ENCODE data around the gene MCF2L2. TPM values are rescaled to one million over a fixed set of nuclear protein-coding genes. Genes with fewer than 3 reads are reported as not detected.

MCF2L2 gene
- total RNA-seq, 1 donor from 2014 or later: 0.20 TPM

DNA sequence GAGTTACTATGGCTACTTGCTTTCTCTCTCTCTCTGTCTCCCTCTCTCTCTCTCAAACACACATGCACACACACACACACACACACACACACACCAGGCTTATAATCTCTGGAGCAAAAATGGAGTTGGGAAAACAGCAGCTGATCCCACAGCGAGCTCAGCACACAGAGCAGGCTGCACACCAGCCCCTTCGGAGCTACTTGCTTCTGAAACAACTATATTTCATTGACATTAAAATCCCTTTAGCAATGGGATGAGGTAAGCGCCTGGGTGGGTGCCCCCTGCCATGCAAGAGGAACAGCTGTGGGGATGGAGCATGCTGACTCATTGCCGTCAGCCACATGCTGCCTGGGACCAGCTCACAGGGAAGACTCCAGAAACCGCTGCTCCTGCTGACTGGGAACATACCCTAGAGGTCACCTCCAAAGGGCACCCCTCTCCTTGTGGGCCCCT, 129.7 kb downstream of the MCF2L2 start:
- DNase-seq (ENCODE audit: low read depth in 2 of 2): peak in 1 of 2 donors; percentile 85

DNA sequence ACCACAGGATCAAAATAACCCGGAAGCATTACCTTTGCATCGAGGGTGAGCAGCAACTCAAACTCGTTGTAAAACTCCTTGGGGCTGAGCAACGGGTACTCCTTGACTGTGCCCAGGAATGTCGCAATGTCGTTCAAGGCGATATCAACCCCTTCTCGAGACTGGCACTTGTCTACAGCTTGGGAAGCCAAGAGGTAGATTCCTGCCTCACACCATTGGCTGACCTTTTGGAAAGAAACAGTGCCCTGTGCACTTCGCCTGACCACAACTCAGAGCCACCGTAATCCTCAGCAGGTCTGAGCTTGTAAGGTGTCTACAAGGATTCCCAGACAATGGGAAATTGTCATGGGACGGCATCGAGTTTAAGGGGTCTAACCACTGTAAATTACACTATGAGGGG, 131.5 kb downstream of the MCF2L2 start:
- DNase-seq (ENCODE audit: low read depth in 2 of 2): no peak

DNA sequence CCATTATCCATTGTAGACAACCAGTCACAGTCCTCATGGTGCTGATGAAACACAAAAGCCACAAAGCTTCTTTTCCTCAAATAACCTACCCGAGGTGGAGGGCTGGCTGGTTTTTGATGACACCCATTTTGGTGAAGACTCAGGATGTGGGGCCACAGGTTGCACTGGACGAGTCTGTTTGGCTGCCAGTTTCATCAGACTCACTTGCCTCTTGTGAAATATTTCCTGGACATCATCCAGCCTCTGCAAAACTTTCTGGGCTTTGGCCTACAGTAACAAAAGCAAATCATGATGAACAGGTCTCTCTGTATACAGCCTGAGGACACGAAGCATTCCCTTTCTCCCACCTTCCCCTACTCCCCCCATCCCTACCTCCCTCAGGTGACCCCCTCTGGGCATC, 133.2 kb downstream of the MCF2L2 start:
- DNase-seq (ENCODE audit: low read depth in 2 of 2): peak; percentile 55 to 95

DNA sequence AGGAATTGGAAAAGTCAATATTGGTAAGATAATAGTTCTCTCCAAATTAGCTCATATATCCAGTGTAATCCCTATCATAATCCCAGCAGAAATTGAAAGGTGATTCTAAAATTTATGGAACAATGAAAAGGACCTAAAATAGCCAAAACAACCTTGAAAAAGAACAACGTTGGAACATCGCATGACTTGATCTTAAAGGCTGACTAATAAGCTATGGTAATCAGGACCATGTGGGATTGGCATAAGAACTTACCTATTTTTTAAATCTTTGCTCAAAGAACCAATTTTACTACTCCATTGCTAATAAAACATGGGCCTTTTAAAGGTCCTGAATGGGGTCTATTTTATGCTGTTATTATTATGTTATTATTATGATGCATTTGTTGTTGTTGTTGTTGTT, 134.5 kb downstream of the MCF2L2 start:
- no peak for DNase-seq (ENCODE audit: low read depth in 2 of 2)

DNA sequence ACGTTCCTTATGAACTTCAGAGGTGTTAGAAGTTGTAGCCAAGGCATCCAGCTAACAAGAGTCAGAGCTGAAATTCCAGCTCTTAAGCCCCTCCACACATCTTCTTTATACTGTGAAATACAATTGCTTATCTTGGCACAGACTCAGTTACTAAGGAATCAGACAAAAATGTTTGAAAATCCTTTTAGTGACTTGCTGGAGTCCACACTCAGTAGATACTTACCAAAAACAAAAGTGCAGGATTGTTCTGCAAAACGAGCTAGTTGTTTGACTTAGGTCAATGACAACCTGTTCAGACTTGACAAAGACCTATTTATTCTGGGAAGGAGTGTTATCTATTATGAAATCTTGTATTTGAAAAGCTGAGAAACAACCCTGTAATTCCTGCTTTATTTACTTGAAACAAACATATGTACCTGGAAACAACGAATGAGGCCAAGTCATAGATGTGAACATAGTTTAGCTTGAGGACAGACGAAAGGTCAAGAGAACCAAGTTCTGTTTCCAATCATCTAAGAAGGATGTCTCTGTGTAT, 136.9 kb downstream of the MCF2L2 start:
- no peak for DNase-seq (ENCODE audit: low read depth in 2 of 2)

DNA sequence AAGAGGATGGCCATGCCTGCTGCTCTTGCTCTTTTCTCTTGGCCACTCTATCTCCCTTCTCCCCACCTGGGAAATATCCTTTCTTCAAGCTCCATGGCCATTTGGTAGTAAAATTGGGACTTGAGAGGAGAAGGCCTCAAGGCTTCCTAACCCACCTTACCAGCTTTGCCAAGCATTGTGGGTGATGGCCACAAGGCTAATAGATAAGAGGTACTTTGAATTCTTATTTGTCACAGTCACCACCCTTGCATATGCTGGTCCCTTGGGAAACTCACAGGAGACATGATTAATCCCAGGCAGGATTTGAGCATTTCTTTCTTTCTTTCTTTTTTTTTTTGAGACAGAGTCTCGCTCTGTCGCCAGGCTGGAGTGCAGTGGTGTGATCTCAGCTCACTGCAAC, 138.2 kb downstream of the MCF2L2 start:
- DNase-seq (ENCODE audit: low read depth in 2 of 2): no peak

DNA sequence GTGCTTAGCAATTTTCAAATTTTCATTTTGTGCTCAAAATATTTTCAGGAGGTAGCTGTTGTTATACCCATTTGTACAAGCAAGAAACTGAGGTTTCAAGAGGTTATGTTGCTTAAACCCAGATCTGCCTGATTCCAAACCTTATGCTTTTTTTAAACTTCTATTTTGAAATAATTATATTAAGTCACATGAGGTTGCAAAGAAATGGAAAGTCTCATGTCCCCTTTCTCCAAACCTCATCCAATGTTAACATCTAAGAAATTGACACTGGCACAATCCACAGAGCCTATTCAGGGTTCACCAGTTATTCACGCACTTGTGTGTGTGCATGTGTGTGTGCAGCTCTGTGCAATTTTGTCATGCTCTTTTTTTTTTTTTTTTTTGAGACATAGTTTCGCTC, 140.3 kb downstream of the MCF2L2 start:
- DNase-seq (ENCODE audit: low read depth in 2 of 2): no peak

DNA sequence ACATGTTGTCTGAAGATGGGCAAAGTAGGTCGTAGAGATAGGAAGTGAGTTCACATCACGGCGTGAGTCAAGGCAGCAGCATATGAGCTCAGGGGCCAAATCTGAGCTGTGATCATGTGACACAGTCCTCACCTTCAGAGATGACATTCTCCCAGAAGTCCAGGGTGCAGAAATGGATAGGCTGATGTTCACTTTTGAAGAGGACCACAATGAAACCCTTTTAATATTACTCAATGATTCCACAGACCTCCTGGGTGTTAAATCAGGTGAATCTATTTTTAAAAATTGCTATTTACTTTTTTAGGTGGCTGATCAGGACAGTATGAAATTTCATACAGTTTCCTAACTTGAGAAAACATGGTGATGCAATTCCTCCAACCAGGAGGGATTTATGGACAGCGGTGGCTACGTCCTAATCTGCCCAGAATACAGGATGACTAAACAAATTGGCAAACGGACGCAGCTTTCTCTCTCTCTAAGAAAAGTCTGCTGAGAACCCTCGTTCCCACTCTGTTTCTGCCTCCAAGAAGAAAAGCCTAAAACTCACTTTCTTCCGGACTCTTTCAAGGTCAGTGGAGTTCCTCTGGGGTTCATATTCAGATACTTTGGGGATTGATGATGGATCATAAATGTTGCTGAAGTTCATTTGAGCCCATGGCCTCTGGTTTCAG, 141.0 kb downstream of the MCF2L2 start:
- DNase-seq (ENCODE audit: low read depth in 2 of 2): peak; percentile 66 to 91

DNA sequence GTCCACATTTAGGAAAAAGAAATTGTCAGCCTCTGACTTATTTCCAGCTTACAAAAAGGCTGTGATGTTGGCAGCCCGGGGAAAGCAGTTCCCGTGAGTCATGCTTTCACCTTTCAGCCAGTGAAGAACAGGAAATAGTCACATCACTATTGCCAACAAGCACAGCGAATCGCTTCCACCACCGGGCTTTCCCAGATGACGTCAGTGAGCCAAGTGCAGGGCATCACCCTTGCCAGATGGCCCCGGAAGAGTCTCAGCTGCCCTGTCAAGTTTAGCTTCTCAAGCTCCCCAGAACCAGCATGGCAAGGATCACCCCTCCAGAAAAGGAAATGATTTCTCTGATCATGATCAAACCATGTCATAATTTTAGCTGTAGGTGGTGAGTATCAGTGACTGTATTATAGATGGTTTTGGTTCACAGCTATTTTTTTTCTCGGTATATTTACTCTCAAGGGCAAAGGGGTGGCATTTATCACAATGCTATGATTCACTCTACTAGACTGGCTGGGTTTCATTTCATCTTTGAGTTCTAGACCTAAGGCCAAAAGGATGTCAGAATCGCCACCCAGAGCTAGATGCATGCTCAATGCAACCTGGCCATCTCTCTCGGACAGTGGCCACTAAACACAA, 142.5 kb downstream of the MCF2L2 start:
- DNase-seq (ENCODE audit: low read depth in 2 of 2): peak; percentile 99

DNA sequence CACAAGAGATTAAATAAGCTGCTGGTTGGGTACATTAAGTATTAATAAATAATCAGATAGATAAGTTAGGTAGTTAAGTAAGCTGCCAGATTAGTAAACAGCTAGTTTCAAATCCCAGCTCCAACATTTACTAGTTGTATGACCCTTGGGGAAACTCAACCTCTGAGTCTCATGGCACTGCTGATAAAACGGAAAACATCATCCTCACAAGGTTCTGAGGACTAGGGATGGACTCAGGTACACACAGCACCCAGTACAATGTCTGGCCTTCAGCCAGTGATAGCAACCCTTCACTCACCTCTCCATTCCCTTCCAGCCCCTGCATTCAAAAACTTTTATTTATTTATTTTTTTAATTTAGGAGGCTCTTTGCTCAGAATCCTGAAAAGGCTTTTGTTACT, 143.1 kb downstream of the MCF2L2 start:
- peak; percentile 38 to 64 for DNase-seq (ENCODE audit: low read depth in 2 of 2)

DNA sequence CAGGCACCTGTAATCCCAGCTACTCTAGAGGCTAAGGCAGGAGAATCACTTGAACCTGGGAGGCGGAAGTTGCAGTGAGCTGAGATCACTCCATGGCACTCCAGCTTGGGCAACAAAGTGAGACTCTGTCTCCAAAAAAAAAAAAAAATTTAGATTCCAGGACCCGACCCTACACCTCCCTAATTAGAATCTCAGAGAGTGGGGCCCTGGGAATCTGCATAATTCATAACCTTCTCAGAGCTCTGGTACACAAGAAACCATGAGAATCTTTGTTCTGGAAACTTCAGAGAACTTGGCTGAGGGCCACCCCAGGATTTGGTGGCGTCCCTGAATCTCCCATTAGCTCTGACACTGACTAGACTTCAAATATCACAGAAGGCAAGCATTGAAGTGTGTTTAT, 143.8 kb downstream of the MCF2L2 start:
- no peak for DNase-seq (ENCODE audit: low read depth in 2 of 2)

DNA sequence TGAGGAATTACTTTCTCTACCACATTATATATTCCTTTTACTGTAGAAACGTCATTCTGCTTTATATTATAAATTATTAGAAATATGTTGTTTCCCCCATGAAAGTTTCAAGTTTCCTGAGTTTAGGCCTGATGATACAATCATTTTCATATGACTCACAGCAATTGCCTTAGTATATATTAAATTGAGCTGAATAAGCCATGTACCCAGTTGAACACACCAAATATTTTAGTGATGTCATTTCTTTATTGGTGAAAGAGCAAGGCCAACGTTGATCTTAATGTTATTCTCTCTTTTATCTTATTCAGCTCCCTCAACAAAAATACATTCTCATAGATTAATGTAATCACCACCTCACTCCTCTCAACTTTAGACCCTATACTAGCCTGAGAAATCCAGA, 144.5 kb downstream of the MCF2L2 start:
- peak in 1 of 2 donors; percentile 47 for DNase-seq (ENCODE audit: low read depth in 2 of 2)

DNA sequence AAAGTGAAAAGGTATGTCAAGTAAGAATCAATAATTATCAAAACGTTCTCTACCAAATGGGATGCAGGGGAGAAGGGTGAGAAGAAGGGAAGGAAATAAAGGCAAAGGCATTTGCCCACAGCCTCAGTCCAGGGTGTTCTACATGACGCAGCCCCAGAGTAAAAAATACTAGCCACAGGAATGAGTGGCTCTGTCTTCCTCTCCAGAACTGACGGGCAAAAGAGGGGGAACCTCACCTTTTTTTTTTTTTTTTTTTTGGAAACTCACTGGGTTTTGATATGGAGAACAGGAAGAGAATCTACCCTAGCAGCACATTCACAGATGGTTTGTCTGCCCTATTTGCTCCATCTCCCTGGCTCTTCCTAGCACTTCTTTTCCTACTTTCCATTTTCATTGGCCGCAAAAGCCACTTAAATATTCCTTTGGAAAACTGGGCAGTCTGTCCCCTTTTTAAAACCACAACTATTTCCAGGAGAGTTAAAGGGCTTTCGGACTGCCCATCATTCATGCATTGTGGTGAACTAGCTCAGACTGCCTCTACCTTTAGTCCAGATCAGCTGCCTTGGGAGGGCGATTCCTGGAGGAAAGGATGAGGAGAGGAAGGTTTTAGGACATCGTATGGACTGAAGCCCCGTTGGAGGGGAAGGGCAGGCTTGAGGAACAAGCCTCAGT, 147.2 kb downstream of the MCF2L2 start:
- DNase-seq (ENCODE audit: low read depth in 2 of 2): no peak

DNA sequence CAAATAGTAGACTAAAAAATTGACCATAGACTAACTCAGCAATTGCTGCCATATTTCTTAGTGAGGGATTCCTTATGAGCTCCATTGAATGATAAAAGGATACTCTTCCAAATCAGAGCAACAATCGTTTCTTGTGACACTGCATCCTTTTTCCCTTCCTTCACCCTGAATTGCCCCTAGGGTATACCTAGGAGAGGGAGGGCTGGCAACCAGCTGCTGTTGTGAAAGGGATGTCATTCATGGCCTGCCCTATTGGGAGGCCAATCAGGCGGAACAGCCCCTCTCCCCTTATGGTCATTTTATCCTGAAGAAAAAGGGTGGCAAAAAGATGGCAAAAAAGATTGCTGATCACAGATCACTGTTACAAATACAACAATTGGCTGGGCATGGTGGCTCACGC, 149.0 kb downstream of the MCF2L2 start:
- no peak for DNase-seq (ENCODE audit: low read depth in 2 of 2)

DNA sequence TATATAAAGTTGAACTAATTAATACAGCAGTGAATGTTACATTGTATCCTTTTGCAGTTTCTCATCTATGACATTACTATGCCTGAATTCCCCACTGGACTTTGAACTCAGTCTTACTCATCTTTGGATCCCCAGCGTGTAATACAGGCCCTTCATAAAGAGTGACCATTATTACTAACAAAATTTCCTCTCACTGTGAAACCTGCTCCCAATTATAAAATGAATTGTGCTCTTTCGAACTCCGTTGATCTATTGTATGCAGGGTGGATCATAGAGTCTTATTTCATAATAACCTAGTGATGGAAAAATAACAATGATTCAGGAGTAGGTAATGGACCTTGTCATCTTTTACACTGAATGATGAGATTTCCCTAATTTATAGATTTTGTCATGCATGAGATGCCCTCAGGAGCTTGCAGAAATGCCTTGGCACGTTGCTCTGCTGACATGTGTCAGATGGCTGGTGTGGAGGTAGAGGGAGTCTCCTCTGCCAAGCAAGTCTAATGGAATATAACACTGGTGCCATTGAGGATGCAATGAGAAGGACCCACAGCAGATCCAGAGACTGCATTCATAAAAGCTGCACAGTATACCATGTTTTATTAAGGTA, 149.8 kb downstream of the MCF2L2 start:
- DNase-seq (ENCODE audit: low read depth in 2 of 2): no peak

DNA sequence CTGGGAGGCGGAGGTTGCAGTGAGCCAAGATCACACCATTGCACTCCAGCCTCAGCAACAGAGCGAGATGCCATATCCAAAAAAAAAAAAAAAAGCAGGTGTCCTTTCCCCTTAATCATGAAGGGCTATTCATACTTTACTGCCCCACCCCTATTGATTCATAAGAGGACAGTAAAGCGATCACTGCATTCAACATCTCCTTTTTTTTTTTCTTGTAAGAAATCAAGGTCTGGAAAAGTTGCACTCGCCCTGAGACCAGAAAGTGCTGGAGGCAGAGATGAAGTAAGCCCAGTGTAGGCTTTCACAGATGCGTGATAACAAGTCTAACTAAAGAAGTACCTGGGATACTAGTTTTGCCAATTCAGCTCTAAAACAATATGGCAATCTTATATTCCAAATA, 151.2 kb downstream of the MCF2L2 start:
- DNase-seq (ENCODE audit: low read depth in 2 of 2): no peak

DNA sequence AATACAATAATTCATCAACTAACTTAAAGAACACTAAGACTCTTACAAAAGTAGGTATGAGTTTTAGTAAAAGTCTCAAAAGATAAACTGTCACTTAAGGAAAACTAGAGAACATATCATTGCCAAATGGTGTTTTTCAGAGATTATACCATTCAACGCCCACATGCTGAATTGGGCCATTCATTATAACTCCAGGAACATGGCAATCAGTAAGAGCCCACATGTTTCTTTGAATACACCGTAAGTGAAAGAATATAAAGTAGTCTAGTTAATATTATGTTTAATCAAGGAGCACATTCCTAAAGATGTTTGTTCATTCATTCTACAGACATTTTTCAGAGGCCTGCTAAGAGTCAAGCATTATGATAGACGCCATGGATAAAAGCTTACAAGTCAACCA, 152.5 kb downstream of the MCF2L2 start:
- DNase-seq (ENCODE audit: low read depth in 2 of 2): no peak

DNA sequence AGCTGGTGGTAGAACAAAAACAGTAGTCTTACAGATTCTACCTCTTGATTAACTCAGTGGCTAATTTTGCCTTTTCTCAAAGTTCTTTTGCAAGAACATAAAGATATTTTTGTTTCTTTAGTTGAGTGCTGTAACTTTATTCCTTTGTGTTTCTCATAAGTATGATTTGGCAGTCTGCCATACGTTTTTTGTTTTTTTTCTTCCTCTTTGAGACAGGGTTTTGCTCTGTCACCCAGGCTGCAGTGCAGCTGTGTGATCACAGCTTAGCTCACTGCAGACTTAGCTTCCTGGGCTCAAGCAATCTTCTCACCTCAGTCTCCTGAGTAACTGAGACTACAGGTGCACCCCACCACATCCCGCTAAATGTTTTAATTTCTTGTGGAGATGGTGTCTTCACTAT, 153.0 kb downstream of the MCF2L2 start:
- peak; percentile 57 to 91 for DNase-seq (ENCODE audit: low read depth in 2 of 2)

DNA sequence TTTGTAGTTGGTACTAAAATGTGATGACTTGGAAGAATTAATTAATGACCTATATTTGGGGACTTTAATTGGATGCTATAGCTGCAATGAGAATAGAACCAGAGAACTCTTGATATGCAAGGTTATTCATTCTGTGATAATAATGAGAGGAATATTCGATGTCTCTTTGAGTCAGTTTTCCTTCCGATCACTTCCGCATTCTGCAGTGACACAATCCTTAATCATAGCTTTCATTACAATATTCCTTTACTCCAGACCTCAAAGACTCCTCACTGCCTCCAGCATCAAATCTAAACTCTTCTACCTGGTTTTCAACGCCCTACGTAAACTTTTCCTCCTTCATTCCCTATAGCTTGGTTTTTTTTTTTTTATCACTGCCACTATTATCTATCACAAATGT, 153.8 kb downstream of the MCF2L2 start:
- DNase-seq (ENCODE audit: low read depth in 2 of 2): peak in 1 of 2 donors; percentile 68

DNA sequence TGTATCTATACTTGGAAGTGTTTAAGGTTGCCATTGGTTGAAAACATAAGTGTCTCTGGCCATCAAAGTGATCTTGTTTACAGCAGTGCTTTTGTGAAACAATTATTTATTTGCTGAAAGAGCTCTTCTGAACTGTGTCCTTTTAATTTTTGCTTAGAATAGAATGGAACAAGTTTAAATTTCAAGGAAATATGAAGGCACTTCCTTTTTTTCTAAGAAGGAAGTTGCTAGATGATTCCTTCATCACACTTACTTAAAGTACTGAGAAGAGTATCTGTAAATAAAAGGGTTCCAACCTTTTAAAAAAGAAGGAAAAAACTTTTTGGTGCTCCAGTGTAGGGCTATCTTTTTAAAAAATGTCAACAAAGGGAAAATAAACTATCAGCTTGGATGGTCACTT, 155.6 kb downstream of the MCF2L2 start:
- DNase-seq (ENCODE audit: low read depth in 2 of 2): no peak

DNA sequence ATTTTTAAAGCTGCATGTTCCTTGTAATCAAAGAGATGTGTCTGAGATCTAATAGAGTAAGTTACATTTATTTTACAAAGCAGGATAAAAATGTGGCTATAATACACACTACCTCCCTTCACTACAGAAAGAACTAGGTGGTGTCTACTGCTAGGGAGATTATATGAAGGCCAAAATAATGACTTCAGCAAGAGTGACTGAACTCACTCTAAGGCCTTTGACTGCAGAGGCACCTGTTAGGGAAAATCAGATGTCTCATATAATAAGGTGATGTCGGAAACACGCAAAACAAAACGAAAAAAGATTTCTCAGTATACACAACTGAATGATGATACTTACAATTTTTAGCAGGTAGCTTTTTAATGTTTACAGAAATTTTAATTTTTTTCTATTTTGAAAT, 156.3 kb downstream of the MCF2L2 start:
- no peak for DNase-seq (ENCODE audit: low read depth in 2 of 2)

DNA sequence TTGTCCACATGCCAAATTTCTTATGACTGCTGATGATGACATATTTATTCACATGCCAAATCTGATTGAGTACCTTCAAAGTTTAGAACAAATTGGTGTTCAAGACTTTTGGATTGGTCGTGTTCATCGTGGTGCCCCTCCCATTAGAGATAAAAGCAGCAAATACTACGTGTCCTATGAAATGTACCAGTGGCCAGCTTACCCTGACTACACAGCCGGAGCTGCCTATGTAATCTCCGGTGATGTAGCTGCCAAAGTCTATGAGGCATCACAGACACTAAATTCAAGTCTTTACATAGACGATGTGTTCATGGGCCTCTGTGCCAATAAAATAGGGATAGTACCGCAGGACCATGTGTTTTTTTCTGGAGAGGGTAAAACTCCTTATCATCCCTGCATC, 158.1 kb downstream of the MCF2L2 start:
- DNase-seq (ENCODE audit: low read depth in 2 of 2): no peak

All from lung microvascular endothelial cell (primary cell).